OCI-M1 (cell line): Measurements from ENCODE around the gene DLGAP1.
"Not testable (repeated sequence)": the region's sequence is repeated elsewhere in the genome, so short reads cannot be mapped to it uniquely, and the experiment has no call there.

ENCODE experiments used
- DNase-seq: peaks from one replicate; lab custom pipeline; 2025; lab: John Stamatoyannopoulos, UW

The DLGAP1 gene

GRCh38 chr18:3720818-3721545 lies 734.1 kb downstream of the DLGAP1 start:
- DNase-seq, result no peak

GRCh38 chr18:3720159-3720558 lies 734.9 kb downstream of the DLGAP1 start:
- no peak for DNase-seq

DNA sequence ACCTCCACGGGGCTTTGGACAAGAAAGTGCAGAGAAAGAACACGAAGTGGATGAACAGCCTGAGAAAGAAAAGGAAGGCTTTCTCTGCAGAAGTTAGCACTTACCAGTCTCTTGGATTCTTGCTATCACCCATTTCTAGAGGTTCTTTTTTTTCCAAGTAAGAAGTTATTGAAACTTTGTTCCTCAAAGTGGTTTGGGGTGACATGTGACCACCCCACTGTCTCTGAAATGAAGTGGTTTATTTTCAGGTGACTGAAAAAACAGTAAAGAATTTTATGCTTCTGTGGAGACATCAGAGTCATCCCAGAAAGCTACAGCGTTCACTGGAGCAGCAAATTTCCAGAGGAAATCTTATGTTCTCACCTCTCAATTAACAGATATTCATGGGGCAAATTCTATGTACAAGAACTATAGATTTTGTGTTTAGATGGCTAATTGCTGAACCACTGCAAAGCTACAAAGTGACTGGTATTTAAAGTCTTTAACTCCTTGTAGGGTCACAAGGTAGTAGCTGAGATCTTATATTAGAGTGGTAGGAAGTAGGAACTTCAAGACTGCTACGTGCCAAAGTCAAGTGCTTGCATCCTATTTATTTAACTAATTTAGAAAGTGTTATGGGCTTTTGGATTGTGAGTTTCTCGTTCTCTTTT lies 737.6 kb downstream of the DLGAP1 start:
- peak; percentile 37 for DNase-seq

GRCh38 chr18:3716116-3716660 lies 738.9 kb downstream of the DLGAP1 start:
- DNase-seq, result peak; percentile 53

DNA sequence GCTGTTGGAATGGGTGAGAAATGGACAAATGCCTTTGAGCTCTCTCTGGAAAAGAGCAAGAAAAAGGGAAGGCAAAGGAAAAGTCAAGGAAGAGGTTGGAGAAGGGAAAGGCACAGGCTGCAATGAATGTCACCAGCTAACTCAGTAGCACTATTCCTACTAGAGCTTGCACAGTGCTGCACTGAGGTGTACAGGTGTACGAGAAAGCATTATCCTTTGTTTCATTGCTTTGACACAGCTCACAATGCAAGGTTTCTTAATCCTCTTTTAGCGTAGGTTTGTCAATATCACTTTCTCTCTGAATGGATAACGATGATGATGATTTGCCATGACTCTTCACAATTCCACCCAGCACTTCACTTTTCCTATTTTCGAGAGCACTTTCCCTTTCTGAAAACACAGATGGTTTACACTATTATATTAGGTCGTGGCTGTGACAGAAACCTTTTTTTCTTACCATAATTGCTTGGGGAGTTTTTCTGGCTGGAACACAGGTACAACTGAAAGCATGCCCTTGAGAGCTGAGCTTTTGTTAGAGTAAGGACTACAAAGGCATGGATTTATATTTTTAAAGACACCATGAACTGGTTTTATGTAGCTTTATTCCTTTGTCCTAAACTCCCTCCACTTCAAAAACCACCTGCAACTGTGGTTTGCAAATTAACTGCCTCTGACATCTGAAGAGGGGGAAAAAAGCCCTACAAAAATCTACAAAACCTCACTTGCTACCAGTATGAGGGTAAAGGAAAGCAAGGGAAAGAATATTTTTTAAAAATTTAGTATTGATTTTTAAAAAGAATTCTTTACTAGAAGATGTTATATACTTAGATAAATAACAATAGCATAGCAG lies 739.7 kb downstream of the DLGAP1 start:
- DNase-seq, result peak; percentile 56

DNA sequence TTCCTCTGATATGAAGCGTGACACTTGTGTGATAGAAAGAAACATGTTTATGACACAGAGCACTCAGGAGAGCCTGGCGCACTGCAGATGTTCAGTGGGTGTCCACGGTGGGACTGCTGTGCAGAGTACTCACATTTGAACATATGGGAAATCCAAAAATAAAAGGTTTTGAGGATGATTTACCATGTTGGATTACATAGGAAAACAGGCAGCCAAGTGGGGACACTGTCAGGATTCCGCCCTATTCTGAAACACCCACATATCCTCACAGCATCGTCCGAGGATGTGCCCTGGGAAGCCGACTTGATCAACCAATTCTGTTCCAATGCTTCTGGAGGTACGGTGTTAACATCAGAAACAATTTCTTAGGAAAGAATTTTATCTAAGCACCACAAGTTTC lies 741.4 kb downstream of the DLGAP1 start:
- DNase-seq, result no peak

DNA sequence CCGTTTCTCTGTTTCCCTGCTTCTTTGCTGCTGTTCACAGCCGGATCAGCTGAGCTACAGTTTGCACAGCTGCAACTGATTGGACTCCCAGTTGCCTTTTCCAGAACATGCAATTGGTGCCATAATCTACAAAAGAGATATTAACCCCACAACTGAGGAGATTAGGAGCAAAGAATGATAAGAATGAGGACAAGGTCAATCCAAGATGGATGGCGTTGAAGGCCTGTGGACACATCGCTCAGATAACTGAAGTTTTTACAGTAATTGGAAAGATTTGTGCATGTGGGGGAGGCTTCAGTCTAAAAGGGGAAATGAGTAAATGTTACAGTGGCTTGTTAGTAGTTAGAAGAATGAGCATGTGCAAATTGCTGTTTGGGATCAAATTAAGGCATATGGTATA lies 741.9 kb downstream of the DLGAP1 start:
- peak; percentile 88 for DNase-seq

DNA sequence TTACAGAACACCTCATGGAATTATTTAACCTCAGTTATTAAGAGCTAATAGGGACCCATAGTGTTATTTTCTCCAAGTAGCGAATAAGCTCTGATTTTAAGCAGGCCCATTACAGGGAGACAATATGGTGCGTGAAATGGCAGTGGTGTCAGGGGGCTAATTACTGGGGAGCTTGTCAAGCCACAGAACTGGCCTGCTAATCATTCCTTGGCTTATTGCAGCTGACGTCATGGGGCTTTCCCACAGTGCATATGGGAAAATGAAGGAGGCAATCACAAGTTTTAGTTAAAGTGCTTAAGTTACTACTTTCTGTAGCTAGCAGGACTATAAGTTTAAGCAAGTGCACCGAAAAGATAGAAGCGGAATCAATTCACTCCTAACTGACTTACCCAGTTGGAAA lies 742.6 kb downstream of the DLGAP1 start:
- no peak for DNase-seq

DNA sequence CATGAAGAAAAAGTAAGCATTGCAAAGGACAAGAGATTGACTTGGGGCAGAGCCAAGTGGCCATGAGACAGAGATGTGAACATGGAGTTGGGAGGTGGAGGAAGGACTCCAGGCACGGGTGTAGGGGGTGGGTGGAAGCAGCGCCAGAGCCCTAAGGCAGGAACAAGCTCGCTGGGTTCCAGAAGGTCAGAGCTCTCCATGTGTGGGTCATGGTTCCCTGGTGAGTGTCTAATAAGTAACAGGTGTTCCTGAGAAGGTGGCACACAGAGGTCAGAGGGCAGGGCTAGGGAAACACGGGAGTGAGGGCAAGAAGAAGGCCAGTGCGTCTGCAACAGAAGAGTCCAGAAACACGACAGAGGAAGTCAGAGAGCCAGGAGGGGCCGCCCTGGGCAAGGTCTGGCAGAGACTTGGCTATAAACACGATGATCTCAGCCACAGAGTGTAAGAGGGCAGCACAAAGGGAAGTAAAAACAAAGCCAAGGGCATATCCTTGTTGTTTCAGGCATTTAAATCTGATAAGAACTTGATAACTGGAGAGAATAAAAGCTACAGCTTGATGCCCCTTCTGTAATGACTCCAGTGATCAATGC lies 744.3 kb downstream of the DLGAP1 start:
- peak; percentile 56 for DNase-seq

DNA sequence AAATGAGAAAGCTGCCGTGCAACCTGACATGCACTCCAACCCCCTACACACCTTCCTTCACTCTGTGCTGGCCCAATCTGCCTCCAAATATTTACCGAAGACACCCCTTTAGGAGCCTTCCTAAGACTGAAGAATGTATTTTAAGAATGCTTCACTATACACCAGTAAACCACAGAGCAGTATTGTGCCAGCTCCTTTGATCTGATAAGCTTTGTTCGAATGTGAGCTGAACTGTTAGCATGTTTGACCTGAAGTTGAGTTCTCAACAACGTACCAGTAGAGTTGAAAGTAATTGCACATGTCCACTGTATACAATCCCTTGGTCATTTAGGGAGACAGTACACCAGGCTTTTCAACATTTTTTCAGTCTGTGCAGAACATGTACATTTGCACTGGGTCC lies 745.9 kb downstream of the DLGAP1 start:
- peak; percentile 76 for DNase-seq

- peak; percentile 99 for DNase-seq
Observed at GRCh38 chr18:3706279-3707097, 748.6 kb downstream of the DLGAP1 start.

GRCh38 chr18:3704556-3705344 lies 750.4 kb downstream of the DLGAP1 start:
- DNase-seq, result peak; percentile 26

DNA sequence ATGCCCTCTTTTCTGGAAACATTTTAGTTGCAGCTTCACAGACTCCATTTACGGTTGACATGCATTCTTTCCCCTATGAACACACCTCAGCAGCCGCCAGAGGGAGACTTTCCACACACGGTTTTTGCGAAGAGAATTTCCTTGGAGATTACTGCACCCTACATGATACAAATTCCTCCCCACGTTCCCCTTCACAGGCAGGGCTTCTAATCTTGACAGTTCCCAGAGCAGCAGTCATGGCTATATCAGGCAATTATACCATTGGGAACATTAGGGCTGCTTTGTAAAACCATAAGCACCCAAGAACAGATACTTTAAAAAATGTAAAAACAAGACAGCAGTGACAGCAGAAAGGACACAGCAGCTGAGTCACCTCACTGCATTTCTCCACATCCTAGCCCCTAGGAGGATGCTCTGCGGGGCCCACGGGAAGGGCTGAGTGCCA lies 751.4 kb downstream of the DLGAP1 start:
- DNase-seq, result peak; percentile 87

- peak; percentile 81 for DNase-seq
Observed at GRCh38 chr18:3699707-3700567, 755.2 kb downstream of the DLGAP1 start.

- not testable (repeated sequence) for DNase-seq
Observed at GRCh38 chr18:3694030-3694778, 760.9 kb downstream of the DLGAP1 start.

- no peak for DNase-seq
Observed at GRCh38 chr18:3693410-3693809, 761.7 kb downstream of the DLGAP1 start.

DNA sequence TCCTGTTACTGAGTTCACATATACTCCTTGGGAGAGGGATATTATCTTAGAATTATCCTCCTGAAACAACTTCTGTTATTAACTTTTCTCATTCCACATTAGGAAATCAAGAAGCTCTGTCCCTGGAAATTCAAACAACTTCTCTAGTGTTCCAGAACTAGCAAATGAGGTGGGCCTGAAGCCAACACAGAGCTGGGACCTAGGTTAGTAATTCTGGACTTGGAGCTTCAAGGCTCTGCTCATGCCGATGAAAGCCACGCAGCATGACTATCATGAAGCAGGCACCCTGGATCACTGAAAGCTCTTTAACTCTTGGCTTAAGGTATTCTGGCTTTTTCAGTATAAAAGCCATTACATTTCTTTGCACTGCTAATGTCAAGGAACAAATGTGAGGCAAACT lies 762.4 kb downstream of the DLGAP1 start:
- DNase-seq, result no peak

GRCh38 chr18:3692113-3692621 lies 762.9 kb downstream of the DLGAP1 start:
- no peak for DNase-seq
